HG03097 (cell line): ENCODE data around the gene BPHL.
"Not testable (repeated sequence)": the region's sequence is repeated elsewhere in the genome, so short reads cannot be mapped to it uniquely, and the experiment has no call there.

ENCODE experiments used
- ATAC-seq: cut with Tn5 transposase; IDR thresholded peaks from one replicate; pipeline ENCODE4 v1.9.1; 2021; ENCODE audit not compliant: unreplicated experiment, low FRiP score

BPHL gene

GRCh38 chr6:3119040-3119723, 671 bp downstream of the BPHL start:
- ATAC-seq, result peak; percentile 27

- no peak for ATAC-seq
These were observed 2.2 kb downstream of the BPHL start for GRCh38 chr6:3120765-3121089.

- ATAC-seq, result no peak
These were observed 4.3 kb downstream of the BPHL start for GRCh38 chr6:3122823-3123182.

DNA sequence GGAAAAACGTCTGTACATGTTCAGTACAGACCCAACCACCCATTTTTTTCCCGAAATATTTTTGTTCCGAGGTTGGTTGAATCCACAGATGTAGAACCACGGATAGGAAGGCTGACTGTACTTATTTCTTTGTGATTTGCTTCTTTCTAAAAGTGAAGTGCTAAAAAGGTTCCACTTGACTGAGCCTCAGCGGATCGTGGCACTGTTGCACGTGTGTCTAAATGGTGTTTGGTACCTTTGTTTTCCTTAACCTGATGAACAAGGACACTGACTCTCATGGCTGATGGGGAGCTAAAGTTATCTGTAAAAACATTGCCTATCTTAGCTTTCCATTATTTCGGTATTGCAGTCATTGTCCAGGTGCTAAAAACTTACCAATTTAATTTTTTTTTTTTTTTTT, 6.2 kb downstream of the BPHL start:
- ATAC-seq, result no peak

DNA sequence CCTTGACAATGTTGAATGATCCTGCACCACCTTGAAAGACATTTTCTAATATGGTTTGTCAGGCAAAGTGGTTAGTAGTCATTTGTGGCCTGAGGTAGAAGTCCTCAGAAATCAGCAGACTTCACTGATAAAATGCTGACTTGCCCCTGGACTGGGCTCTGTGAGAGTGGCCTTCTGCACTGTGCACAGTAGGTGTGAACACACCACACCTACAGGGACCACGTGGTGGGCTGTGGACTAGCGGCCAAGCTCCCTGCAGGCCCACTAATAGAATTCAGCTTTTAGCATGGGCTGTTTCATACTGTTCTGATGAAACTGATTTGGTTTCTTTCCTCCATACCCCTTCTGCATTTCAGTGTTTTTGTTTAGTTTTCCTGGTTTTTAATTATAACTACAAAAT, 7.3 kb downstream of the BPHL start:
- ATAC-seq, result no peak

- no peak for ATAC-seq
These were observed 10.0 kb downstream of the BPHL start for GRCh38 chr6:3128356-3129108.

- no peak for ATAC-seq
These were observed 13.2 kb downstream of the BPHL start for GRCh38 chr6:3131695-3132094.

GRCh38 chr6:3133515-3133914, 15.0 kb downstream of the BPHL start:
- ATAC-seq, result no peak

DNA sequence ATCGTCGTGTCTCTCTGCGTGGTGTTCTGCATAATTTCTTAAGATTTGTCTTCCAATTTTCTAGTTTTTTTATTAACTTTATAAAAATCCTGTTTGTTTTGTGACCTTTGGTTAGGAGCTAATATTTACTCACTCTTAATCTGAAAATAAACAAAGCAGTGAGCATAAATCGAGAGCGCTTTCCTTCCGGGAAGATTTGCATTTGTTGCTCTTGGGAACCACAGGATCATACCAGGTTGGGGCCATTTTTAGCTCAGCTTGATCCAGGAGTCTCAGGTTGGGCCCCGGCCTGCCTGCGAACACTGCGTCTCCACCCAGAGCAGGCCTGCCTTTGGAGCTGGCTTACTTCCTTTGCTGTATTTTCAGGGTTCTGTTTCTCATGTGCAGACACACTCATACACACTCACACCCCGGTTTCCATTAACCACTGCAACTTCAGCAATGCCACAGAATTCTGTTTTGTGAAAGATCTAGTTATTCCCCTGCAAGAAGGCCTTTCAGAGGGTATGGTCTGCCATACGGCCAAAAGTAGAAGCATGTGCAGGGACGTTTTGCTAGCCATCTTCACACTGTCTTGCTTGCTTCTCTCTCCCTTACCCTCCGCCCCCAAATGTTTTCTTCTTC, 17.3 kb downstream of the BPHL start:
- no peak for ATAC-seq

DNA sequence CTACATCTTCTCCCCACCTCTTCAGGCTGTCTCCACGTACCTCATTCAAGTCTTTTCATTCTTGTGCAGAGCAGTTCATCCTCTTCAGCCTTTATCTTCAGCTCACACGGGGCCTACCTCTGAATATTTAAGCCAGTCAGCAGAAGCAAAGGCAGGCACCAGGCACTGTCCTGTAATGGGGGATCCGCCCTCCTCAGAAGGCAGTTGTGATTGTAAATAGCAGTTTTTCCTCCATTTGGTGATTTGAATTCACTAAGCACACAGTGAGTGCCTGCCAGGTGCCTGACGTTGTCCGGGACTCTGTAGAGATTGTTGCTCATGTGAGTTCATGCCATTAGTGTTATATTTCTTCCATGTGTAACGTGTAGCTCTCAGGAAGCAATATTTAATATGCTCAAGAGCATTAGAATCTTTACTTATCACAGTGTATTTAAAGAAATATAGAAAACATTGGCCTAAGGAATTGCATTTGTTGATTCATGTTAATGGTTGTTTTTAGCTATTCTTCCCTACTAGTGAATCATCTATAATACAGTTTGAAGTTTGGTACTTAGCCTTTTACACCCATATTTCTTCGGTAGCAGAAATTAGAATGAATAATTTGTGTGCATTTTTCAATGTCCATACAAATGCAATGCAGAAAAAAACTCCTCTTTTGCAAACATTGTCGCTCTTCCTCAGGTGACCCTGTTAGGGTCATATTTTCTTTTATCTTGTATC, 17.9 kb downstream of the BPHL start:
- no peak for ATAC-seq

GRCh38 chr6:3137057-3137777, 18.7 kb downstream of the BPHL start:
- no peak for ATAC-seq

DNA sequence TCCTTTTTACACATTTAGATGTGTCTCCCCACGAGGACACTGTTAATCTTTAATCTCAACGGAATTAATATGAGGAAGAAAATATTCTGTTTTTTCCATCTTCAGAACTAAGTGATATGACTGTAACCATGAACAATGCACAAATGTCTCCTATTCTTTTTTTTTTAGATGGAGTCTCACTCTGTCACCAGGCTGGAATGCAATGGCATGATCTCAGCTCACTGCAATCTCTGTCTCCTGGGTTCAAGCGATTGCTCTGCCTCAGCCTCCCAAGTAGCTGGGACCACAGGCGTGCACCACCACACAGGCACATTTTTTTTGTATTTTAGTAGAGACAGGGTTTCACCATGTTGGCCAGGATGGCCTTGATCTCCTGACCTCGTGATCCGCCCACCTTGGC, 19.4 kb downstream of the BPHL start:
- ATAC-seq, result not testable (repeated sequence)

GRCh38 chr6:3138341-3138740, 19.8 kb downstream of the BPHL start:
- ATAC-seq, result no peak

DNA sequence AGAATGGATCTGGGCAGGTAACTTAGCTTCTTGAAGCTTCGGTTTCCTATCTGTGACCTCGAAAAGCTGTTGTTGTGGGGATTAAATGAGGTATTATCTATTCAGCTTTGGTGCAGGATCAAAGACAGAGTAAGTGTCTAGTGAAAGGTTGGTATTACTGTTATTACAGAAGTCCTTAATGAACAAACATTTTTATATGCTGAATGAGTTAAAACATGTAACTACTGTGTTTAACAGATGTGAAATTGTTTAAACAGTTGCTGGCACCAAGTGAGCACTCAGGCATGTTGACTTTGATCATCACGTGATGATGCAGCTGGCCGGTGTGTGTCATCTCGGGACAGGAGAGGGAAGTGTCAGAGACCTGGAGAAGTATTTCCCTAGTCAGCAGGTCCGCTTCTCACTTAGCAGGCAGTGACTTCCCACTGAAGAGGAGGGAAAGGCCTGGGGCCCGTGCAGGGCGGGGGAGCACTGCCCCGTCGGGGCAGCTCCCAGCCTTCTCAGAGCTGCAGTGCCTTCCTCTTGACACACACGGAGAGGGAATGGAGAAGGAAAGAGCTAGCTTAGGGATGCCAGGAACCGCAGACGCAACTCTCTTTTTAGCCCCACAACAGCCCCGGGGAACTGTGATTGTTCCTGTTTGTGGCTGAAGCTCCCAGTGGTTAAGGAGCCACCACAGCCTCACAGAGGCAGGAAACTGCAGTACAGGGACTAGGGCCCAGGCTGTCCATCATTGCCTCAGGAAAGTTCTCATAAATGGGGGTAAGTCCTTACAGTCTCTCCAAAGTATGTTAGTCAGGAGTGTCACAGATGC, 20.8 kb downstream of the BPHL start:
- ATAC-seq, result no peak

GRCh38 chr6:3140201-3140600, 21.7 kb downstream of the BPHL start:
- no peak for ATAC-seq

DNA sequence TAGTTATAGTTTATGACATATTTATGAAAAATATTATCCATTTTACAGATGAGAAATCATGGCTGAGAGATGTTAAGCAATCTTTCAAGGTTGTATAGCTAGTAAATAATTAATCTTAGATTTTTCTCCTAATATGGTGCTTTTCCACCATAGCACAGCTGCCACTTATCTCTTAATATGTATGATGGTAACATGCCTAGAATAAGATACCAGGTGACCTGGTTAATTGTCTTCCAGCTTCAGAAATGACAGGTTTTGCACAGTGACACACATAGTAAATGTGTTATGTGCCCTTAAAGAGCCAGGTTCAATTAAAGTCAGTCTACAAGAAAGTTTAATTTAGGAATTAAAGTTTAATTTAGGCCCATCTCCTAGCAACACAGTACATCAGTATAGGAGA, 24.0 kb downstream of the BPHL start:
- ATAC-seq, result no peak

GRCh38 chr6:3143158-3143557, 24.6 kb downstream of the BPHL start:
- ATAC-seq, result no peak

DNA sequence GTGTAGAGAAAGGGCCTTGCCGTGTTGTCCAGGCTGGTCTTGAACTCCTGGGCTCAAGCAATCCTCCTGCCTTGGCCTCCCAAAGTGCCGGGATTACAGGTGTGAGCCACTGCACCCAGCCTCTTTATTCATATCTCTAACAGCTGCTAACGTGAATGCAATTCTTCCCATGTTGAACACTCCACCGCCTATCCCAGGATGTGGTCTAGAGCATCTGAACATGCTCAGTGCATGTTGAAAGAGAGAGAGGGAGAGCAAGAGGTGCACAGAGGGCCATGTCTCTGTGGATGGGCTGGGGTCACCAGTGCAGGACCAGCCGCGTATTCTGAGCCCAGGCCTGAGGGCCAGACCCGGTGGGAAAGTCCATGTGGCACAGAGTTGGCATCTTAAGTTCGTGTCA, 26.1 kb downstream of the BPHL start:
- ATAC-seq, result no peak

- no peak for ATAC-seq
These were observed 29.6 kb downstream of the BPHL start for GRCh38 chr6:3147914-3148757.
